H9 (cell line): ENCODE data around the gene MAD2L1. TPM values are rescaled to one million over a fixed set of nuclear protein-coding genes. Genes with fewer than 3 reads are reported as not detected.

Experiments
- DNase-seq: peaks from one replicate; pipeline ENCODE4 v3.0.0-alpha.2; 2017
- H2AFZ ChIP-seq: one replicate; pipeline ENCODE4 v1.6.1; 2013; ENCODE audit warnings: mild to moderate bottlenecking, low read length, control low read depth, moderate library complexity
- H2AK5ac ChIP-seq: 2 replicates; pipeline ENCODE4 v1.6.1; 2013; ENCODE audit warnings: low read length, control low read depth, mixed read lengths; ENCODE audit not compliant: insufficient read length
- H2BK120ac ChIP-seq: one replicate; pipeline ENCODE4 v1.6.1; 2013; ENCODE audit warnings: low read depth, mild to moderate bottlenecking, low read length, control low read depth, inconsistent platforms; ENCODE audit not compliant: poor library complexity, severe bottlenecking
- H2BK12ac ChIP-seq: 2 replicates; pipeline ENCODE4 v1.6.1; 2013; ENCODE audit warnings: low read length, control low read depth, mixed read lengths, low read depth; ENCODE audit not compliant: insufficient read length
- H2BK15ac ChIP-seq: 2 replicates; pipeline ENCODE4 v1.6.1; 2013; ENCODE audit warnings: low read depth, low read length, control low read depth
- H2BK20ac ChIP-seq: one replicate; pipeline ENCODE4 v1.6.1; 2013; ENCODE audit warnings: low read depth, mild to moderate bottlenecking, low read length, control low read depth, inconsistent platforms; ENCODE audit not compliant: poor library complexity, severe bottlenecking
- H2BK5ac ChIP-seq: 2 replicates; pipeline ENCODE4 v1.6.1; 2013; ENCODE audit warnings: low read length, control low read depth, mixed read lengths; ENCODE audit not compliant: insufficient read length
- H3K14ac ChIP-seq: 2 replicates; pipeline ENCODE4 v1.6.1; 2013; ENCODE audit warnings: low read length, control low read depth; ENCODE audit not compliant: insufficient read depth
- H3K18ac ChIP-seq: 2 replicates; pipeline ENCODE4 v1.6.1; 2013; ENCODE audit warnings: low read depth, mild to moderate bottlenecking, mixed read lengths, low read length, control low read depth; ENCODE audit not compliant: insufficient read length
- H3K23ac ChIP-seq: 2 replicates; pipeline ENCODE4 v1.6.1; 2013; ENCODE audit warnings: low read length, control low read depth, mixed read lengths, low read depth; ENCODE audit not compliant: insufficient read length
- H3K23me2 ChIP-seq: 2 replicates; pipeline ENCODE4 v1.6.1; 2013; ENCODE audit warnings: low read depth, mild to moderate bottlenecking, mixed read lengths, low read length, control low read depth; ENCODE audit not compliant: insufficient read length, poor library complexity, severe bottlenecking
- H3K27ac ChIP-seq: 2 replicates; pipeline ENCODE4 v1.5.1; 2013; ENCODE audit warnings: low read length, control low read depth, mixed read lengths, low read depth; ENCODE audit not compliant: insufficient read length
- H3K27me3 ChIP-seq: 2 replicates; pipeline ENCODE4 v1.6.1; 2013; ENCODE audit warnings: low read length, control low read depth, inconsistent platforms; ENCODE audit not compliant: insufficient read depth
- H3K4ac ChIP-seq: 2 replicates; pipeline ENCODE4 v1.6.1; 2013; ENCODE audit warnings: low read depth, mild to moderate bottlenecking, control low read depth, inconsistent platforms, low read length, moderate library complexity
- H3K4me1 ChIP-seq: 2 replicates; pipeline ENCODE4 v1.6.1; 2013; ENCODE audit warnings: low read length, control low read depth, inconsistent platforms; ENCODE audit not compliant: insufficient read depth
- H3K4me2 ChIP-seq: 2 replicates; pipeline ENCODE4 v1.6.1; 2013; ENCODE audit warnings: low read length, control low read depth, mixed read lengths; ENCODE audit not compliant: insufficient read length, insufficient read depth
- H3K56ac ChIP-seq: 2 replicates; pipeline ENCODE4 v1.6.1; 2013; ENCODE audit warnings: low read depth, mild to moderate bottlenecking, mixed read lengths, low read length, control low read depth; ENCODE audit not compliant: insufficient read length
- H3K79me1 ChIP-seq: 2 replicates; pipeline ENCODE4 v1.6.1; 2013; ENCODE audit warnings: low read depth, mild to moderate bottlenecking, moderate library complexity, low read length, control low read depth, inconsistent platforms; ENCODE audit not compliant: insufficient read depth, poor library complexity, severe bottlenecking
- H3K79me2 ChIP-seq: 2 replicates; pipeline ENCODE4 v1.6.1; 2013; ENCODE audit warnings: low read length, control low read depth, inconsistent platforms; ENCODE audit not compliant: insufficient read depth
- H3K9ac ChIP-seq: 2 replicates; pipeline ENCODE4 v1.6.1; 2013; ENCODE audit warnings: low read length, control low read depth, mixed read lengths; ENCODE audit not compliant: insufficient read length; ENCODE audit errors: extremely low read depth
- H3K9me3 ChIP-seq: one replicate; pipeline ENCODE4 v1.6.1; 2013; ENCODE audit warnings: low read depth, low read length, inconsistent platforms; ENCODE audit not compliant: control insufficient read depth
- H3T11ph ChIP-seq: one replicate; pipeline ENCODE4 v1.6.1; 2013; ENCODE audit warnings: mild to moderate bottlenecking, low read length, control low read depth, inconsistent platforms
- H4K20me1 ChIP-seq: one replicate; pipeline ENCODE4 v1.6.1; 2013; ENCODE audit not compliant: control insufficient read depth, insufficient read length, insufficient read depth
- H4K5ac ChIP-seq: 2 replicates; pipeline ENCODE4 v1.6.1; 2013; ENCODE audit warnings: low read depth, mild to moderate bottlenecking, mixed read lengths, low read length, control low read depth; ENCODE audit not compliant: insufficient read length
- H4K8ac ChIP-seq: replicated peaks from 2 replicates; pipeline ENCODE4 v1.6.1; 2013; ENCODE audit warnings: low read length, control low read depth, mixed read lengths, low read depth; ENCODE audit not compliant: insufficient read length
- H4K91ac ChIP-seq: 2 replicates; pipeline ENCODE4 v1.6.1; 2013; ENCODE audit warnings: low read depth, mild to moderate bottlenecking, moderate library complexity, mixed read lengths, low read length, control low read depth; ENCODE audit not compliant: insufficient read length
- H3K27ac Mint-ChIP-seq, 3 experiments: 2 replicates in 2 of 3; 3 replicates in 1 of 3; pipeline ENCODE4 v1.8.0; 2020 to 2021; ENCODE audit warnings: mixed read lengths in 3 of 3, mild to moderate bottlenecking in 1 of 3, moderate library complexity in 1 of 3
- H3K27me3 Mint-ChIP-seq: 2 replicates; pipeline ENCODE4 v1.8.0; 2021; ENCODE audit warnings: low read depth, mild to moderate bottlenecking, moderate library complexity, mixed read lengths
- H3K36me3 Mint-ChIP-seq, 3 experiments: 2 replicates in 2 of 3; 3 replicates in 1 of 3; pipeline ENCODE4 v1.8.0; 2020 to 2021; ENCODE audit warnings: low read depth in 3 of 3, mixed read lengths in 3 of 3; ENCODE audit not compliant: insufficient read depth in 1 of 3
- H3K4me1 Mint-ChIP-seq, 2 experiments: 2 replicates each; pipeline ENCODE4 v1.8.0; 2020; ENCODE audit warnings: mixed read lengths in 2 of 2
- H3K4me3 Mint-ChIP-seq, 2 experiments: 2 replicates in 1 of 2; 3 replicates in 1 of 2; pipeline ENCODE4 v1.8.0; 2020 to 2021; ENCODE audit warnings: mild to moderate bottlenecking in 2 of 2, mixed read lengths in 2 of 2, moderate library complexity in 1 of 2
- H3K9me3 Mint-ChIP-seq, 2 experiments: 2 replicates in 1 of 2; 3 replicates in 1 of 2; pipeline ENCODE4 v1.8.0; 2020; ENCODE audit warnings: mild to moderate bottlenecking in 2 of 2, mixed read lengths in 2 of 2, moderate library complexity in 1 of 2
- WGBS: extraction: QIAGEN DNeasy Blood & Tissue Kit; methylation state at CpG from one replicate; pipeline ENCODE4 v1.1.7; 2013; ENCODE audit warnings: missing lambda C conversion rate, low lambda C conversion rate, mixed read lengths; ENCODE audit not compliant: insufficient read length; ENCODE audit errors: extremely low coverage; 5-methylcytosine and 5-hydroxymethylcytosine counted together
- total RNA-seq: library from RNA; stranded (reverse); gene quantifications from 2 replicates; pipeline ENCODE4 v1.2.1, GENCODE V29; 2021
- TF ChIP-seq, protein P1 (sequence below): fragments of 200-600 bp; sonication (generic); conservative IDR thresholded peaks from 3 replicates; pipeline ENCODE4 v1.8.0; 2021; ENCODE audit warnings: antibody characterized with exemption, mild to moderate bottlenecking

Gene MAD2L1
- total RNA-seq, 1 experiment from 2014 or later: 87.2 TPM

DNA sequence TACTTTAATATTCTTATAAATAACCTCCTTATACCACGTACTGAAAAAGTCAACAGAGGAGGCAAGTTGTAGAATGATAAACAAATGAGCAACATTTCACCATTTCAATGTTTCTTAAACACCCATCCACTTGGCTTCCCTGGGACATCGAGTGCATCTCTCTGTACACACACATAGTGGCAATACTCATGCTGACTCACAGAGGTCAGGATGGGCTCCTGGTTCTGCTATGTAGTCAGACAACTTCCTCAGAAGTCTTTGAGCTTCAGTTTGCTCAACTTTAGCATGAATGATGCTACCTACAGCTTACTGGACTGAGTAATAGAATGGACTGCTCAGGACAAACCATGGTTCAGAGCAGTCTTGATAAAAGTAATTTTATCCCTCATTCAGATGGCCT lies 56.9 kb downstream of the MAD2L1 start:
- H2BK15ac ChIP-seq: no peak overlapping the region
- no peak overlapping the region for H3K18ac ChIP-seq
- H3K14ac ChIP-seq: no peak overlapping the region
- H2BK20ac ChIP-seq: no peak overlapping the region
- H3K79me2 ChIP-seq: no peaks in the 10 kb centered on the region
- no peak overlapping the region for H4K5ac ChIP-seq
- no peak overlapping the region for H3K4me3 Mint-ChIP-seq
- H3K23ac ChIP-seq: no peak overlapping the region
- no peak overlapping the region for H4K91ac ChIP-seq
- H3K27me3 Mint-ChIP-seq: peaks cover 77% of the 10 kb centered on the region
- no peak overlapping the region for H2BK120ac ChIP-seq
- H3K27ac Mint-ChIP-seq: no peak overlapping the region
- H4K20me1 ChIP-seq: no peaks in the 10 kb centered on the region
- H2BK12ac ChIP-seq: no peak overlapping the region
- H3K27me3 ChIP-seq: no peaks in the 10 kb centered on the region; the same call in 1 of the 2 replicates
- no peaks in the 10 kb centered on the region for H3K23me2 ChIP-seq
- no peak for DNase-seq
- H3K36me3 Mint-ChIP-seq: peaks cover 1 to 10% (median 7%) of the 10 kb centered on the region in 3 experiments; a peak in 6 of 7 replicates
- H3K27ac ChIP-seq: no peak overlapping the region
- H3K4ac ChIP-seq: no peak overlapping the region
- no peaks in the 10 kb centered on the region for H3K9me3 ChIP-seq
- WGBS: no CpG with 5 or more reads among the region's 2 CpGs
- H4K8ac ChIP-seq: no peak overlapping the region
- H3K9ac ChIP-seq: no peak overlapping the region
- no peak overlapping the region for H2AK5ac ChIP-seq
- no peak overlapping the region for H2BK5ac ChIP-seq
- no peaks in the 10 kb centered on the region; a peak in 1 of 4 replicates for H3K4me1 Mint-ChIP-seq
- no peaks in the 10 kb centered on the region for H3K79me1 ChIP-seq
- no peak overlapping the region for H3T11ph ChIP-seq
- no peak overlapping the region for H3K56ac ChIP-seq
- H2AFZ ChIP-seq: no peak overlapping the region
- peaks cover 0 to 10% of the 10 kb centered on the region in 2 experiments; a peak in 3 of 5 replicates for H3K9me3 Mint-ChIP-seq
- H3K4me2 ChIP-seq: no peak overlapping the region
- no peaks in the 10 kb centered on the region for H3K4me1 ChIP-seq
- TF ChIP-seq, protein P1, sequence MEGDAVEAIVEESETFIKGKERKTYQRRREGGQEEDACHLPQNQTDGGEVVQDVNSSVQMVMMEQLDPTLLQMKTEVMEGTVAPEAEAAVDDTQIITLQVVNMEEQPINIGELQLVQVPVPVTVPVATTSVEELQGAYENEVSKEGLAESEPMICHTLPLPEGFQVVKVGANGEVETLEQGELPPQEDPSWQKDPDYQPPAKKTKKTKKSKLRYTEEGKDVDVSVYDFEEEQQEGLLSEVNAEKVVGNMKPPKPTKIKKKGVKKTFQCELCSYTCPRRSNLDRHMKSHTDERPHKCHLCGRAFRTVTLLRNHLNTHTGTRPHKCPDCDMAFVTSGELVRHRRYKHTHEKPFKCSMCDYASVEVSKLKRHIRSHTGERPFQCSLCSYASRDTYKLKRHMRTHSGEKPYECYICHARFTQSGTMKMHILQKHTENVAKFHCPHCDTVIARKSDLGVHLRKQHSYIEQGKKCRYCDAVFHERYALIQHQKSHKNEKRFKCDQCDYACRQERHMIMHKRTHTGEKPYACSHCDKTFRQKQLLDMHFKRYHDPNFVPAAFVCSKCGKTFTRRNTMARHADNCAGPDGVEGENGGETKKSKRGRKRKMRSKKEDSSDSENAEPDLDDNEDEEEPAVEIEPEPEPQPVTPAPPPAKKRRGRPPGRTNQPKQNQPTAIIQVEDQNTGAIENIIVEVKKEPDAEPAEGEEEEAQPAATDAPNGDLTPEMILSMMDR: no peak
